ENCODE data around the gene OR5B21. TPM values are rescaled to one million over a fixed set of nuclear protein-coding genes. Genes with fewer than 3 reads are reported as not detected.

The OR5B21 gene
- total and polyA plus RNA-seq, 10 donors: 0.40 to 2.6 (median 0.54) TPM; not detected in 7

- H3K4me3 ChIP-seq: no peak overlapping the region
- no peaks in the 10 kb centered on the region for H3K9me3 ChIP-seq
- H3K4me1 ChIP-seq: peaks cover 0 to 13% (median 0%) of the 10 kb centered on the region in 6 donors
- no peaks in the 10 kb centered on the region for H3K36me3 ChIP-seq
- no peak for TF ChIP-seq POLR2AphosphoS5 (IDR thresholded peaks at IDR 0.05)
- no peak for TF ChIP-seq CTCF (IDR thresholded peaks at IDR 0.05 in 8 of 11, conservative IDR thresholded peaks at IDR 0.05 in 3 of 11)
- TF ChIP-seq POLR2A (IDR thresholded peaks at IDR 0.05): no peak
- no peaks in the 10 kb centered on the region for H3K27me3 ChIP-seq (replicated peaks in 1 of 7)
- intact Hi-C loops (cut with DNase I; ENCODE audit: low total_unique reads): no loop called here
- peak overlapping the region in 3 of 8 donors; percentile 12 to 44 (median 42) for H3K27ac ChIP-seq
- WGBS, 5 donors: 93 to 97% (median 95%) methylated on average over 2 of the region's 2 CpGs
- DNase-seq: no peak
These were observed 10.0 kb downstream of the OR5B21 start for GRCh38 chr11:58497951-58498350.

- intact Hi-C loops (cut with DNase I; ENCODE audit: low total_unique reads): no loop called here
- no peak overlapping the region for H3K4me3 ChIP-seq
- no peak for TF ChIP-seq CTCF (IDR thresholded peaks at IDR 0.05 in 8 of 11, conservative IDR thresholded peaks at IDR 0.05 in 3 of 11)
- no peak for TF ChIP-seq POLR2A (IDR thresholded peaks at IDR 0.05)
- TF ChIP-seq POLR2AphosphoS5 (IDR thresholded peaks at IDR 0.05): no peak
- H3K9me3 ChIP-seq: no peaks in the 10 kb centered on the region
- no peak for DNase-seq
- 72 to 79% (median 76%) methylated on average over 2 of the region's 2 CpGs for WGBS, 5 donors
- H3K27ac ChIP-seq: no peak overlapping the region
- no peaks in the 10 kb centered on the region for H3K36me3 ChIP-seq
- H3K4me1 ChIP-seq: peaks cover 0 to 13% (median 0%) of the 10 kb centered on the region in 6 donors
- H3K27me3 ChIP-seq (replicated peaks in 1 of 7): no peaks in the 10 kb centered on the region
These were observed 12.0 kb downstream of the OR5B21 start for GRCh38 chr11:58495906-58496305.

GRCh38 chr11:58494101-58494500 lies 13.8 kb downstream of the OR5B21 start:
- Histone ChIP-seq H3K9me3 (no peaks in the 10 kb centered on the region), H3K4me3 (no peak overlapping the region), H3K36me3 (no peaks in the 10 kb centered on the region), H3K4me1 (peaks cover 0 to 13% (median 0%) of the 10 kb centered on the region in 6 donors), H3K27ac (no peak overlapping the region), H3K27me3 (replicated peaks in 1 of 7) (no peaks in the 10 kb centered on the region)
- TF ChIP-seq CTCF (IDR thresholded peaks at IDR 0.05 in 8 of 11, conservative IDR thresholded peaks at IDR 0.05 in 3 of 11): no peak
- no peak for TF ChIP-seq POLR2AphosphoS5 (IDR thresholded peaks at IDR 0.05)
- no peak for TF ChIP-seq POLR2A (IDR thresholded peaks at IDR 0.05)
- no peak for DNase-seq
- intact Hi-C loops (cut with DNase I; ENCODE audit: low total_unique reads): no loop called here

- H3K4me1 ChIP-seq: peaks cover 0 to 8% (median 0%) of the 10 kb centered on the region in 6 donors
- no peak for DNase-seq
- H3K4me3 ChIP-seq: no peak overlapping the region
- H3K27ac ChIP-seq: no peak overlapping the region
- H3K27me3 ChIP-seq (replicated peaks in 1 of 7): no peaks in the 10 kb centered on the region
- TF ChIP-seq CTCF (IDR thresholded peaks at IDR 0.05 in 8 of 11, conservative IDR thresholded peaks at IDR 0.05 in 3 of 11) (no peak), POLR2AphosphoS5 (IDR thresholded peaks at IDR 0.05) (no peak), POLR2A (IDR thresholded peaks at IDR 0.05) (no peak)
- 70 to 77% (median 75%) methylated on average over 2 of the region's 2 CpGs for WGBS, 5 donors
- H3K9me3 ChIP-seq: no peaks in the 10 kb centered on the region
- intact Hi-C loops (cut with DNase I; ENCODE audit: low total_unique reads): no loop called here
- no peaks in the 10 kb centered on the region for H3K36me3 ChIP-seq
These were observed 14.2 kb downstream of the OR5B21 start for GRCh38 chr11:58493676-58494075.
